H1 (cell line): ENCODE results near the gene ATG5. TPM values are rescaled to one million over a fixed set of nuclear protein-coding genes. Genes with fewer than 3 reads are reported as not detected.
"Not testable (repeated sequence)": the region's sequence is repeated elsewhere in the genome, so short reads cannot be mapped to it uniquely, and the experiment has no call there.

Experiments
- CTCF ChIA-PET: fragments of 300-600 bp; sonication (Branson Sonifier 250); formaldehyde crosslinking; loops from one replicate; lab custom pipeline; 2021; ENCODE audit not compliant: partially characterized antibody; lab: Charles Lee
- POLR2A ChIA-PET: fragments of 300-600 bp; sonication (Branson Sonifier 250); formaldehyde crosslinking; loops from one replicate; lab custom pipeline; 2021; ENCODE audit warnings: inconsistent platforms; ENCODE audit not compliant: partially characterized antibody; lab: Charles Lee
- DNase-seq, 2 experiments: peaks; one replicate each; pipeline versions ENCODE4 v3.0.0 to v3.0.0-alpha.2; 2010 to 2022; ENCODE audit warnings: low spot score in 2 of 2, low read depth in 1 of 2, mixed read lengths in 1 of 2
- FAIRE-seq: peaks from 2 replicates; lab custom pipeline; 2011; peaks lifted over from hg19 to GRCh38; lab: Jason Lieb, UNC
- H2AFZ ChIP-seq: 2 replicates; pipeline ENCODE4 v1.8.1; 2012; ENCODE audit warnings: low read length, inconsistent platforms
- H2AK5ac ChIP-seq: 2 replicates; pipeline ENCODE4 v1.6.1; 2013; ENCODE audit warnings: low read depth, low read length
- H2BK120ac ChIP-seq: replicated peaks from 2 replicates; pipeline ENCODE3; 2013; ENCODE audit warnings: low read depth, low read length, inconsistent platforms
- H2BK12ac ChIP-seq: 2 replicates; pipeline ENCODE4 v1.6.1; 2013; ENCODE audit warnings: low read depth, low read length
- H2BK15ac ChIP-seq: 2 replicates; pipeline ENCODE4 v1.6.1; 2013; ENCODE audit warnings: low read length
- H2BK20ac ChIP-seq: 2 replicates; pipeline ENCODE4 v1.6.1; 2013; ENCODE audit warnings: low read length
- H2BK5ac ChIP-seq: 2 replicates; pipeline ENCODE4 v1.6.1; 2013; ENCODE audit warnings: low read depth, low read length
- H3K14ac ChIP-seq: 2 replicates; pipeline ENCODE4 v1.6.1; 2013; ENCODE audit warnings: inconsistent platforms; ENCODE audit not compliant: insufficient read length
- H3K18ac ChIP-seq: 2 replicates; pipeline ENCODE4 v1.6.1; 2013; ENCODE audit warnings: low read length; ENCODE audit errors: extremely low read depth
- H3K23ac ChIP-seq: 2 replicates; pipeline ENCODE4 v1.6.1; 2013; ENCODE audit warnings: inconsistent platforms; ENCODE audit not compliant: insufficient read length
- H3K23me2 ChIP-seq: 2 replicates; pipeline ENCODE4 v1.6.1; 2013; ENCODE audit warnings: low read depth, low read length
- H3K27ac ChIP-seq: 2 replicates; pipeline ENCODE4 v1.6.1; 2011; ENCODE audit warnings: low read depth, low read length, inconsistent platforms
- H3K27me3 ChIP-seq, 4 experiments: replicated peaks in 1 of 4; 1 replicate in 1 of 4; 2 replicates in 3 of 4; pipeline versions ENCODE4 v1.6.1 to v1.8.1; 2011 to 2013; ENCODE audit warnings: low read length in 3 of 4, mild to moderate bottlenecking in 3 of 4, inconsistent platforms in 2 of 4, mixed read lengths in 2 of 4, moderate library complexity in 1 of 4; ENCODE audit not compliant: control insufficient read depth in 3 of 4, insufficient read depth in 3 of 4; ENCODE audit errors: extremely low read depth in 1 of 4
- H3K36me3 ChIP-seq, 4 experiments: 2 replicates each; pipeline versions ENCODE4 v1.6.1 to v1.8.1; 2011 to 2013; ENCODE audit warnings: mild to moderate bottlenecking in 4 of 4, low read length in 3 of 4, moderate library complexity in 2 of 4, control low read depth in 1 of 4, inconsistent platforms in 1 of 4; ENCODE audit not compliant: insufficient read depth in 4 of 4, control insufficient read depth in 2 of 4
- H3K4ac ChIP-seq: replicated peaks from 2 replicates; pipeline ENCODE3; 2013; ENCODE audit warnings: low read length, low read depth, mixed read lengths, inconsistent platforms; ENCODE audit not compliant: insufficient read length
- H3K4me1 ChIP-seq, 4 experiments: replicated peaks in 1 of 4; 1 replicate in 1 of 4; 2 replicates in 3 of 4; pipeline versions ENCODE4 v1.6.1 to v1.8.1; 2011 to 2013; ENCODE audit warnings: low read length in 3 of 4, inconsistent platforms in 2 of 4, mixed read lengths in 1 of 4; ENCODE audit not compliant: insufficient read depth in 4 of 4, control insufficient read depth in 3 of 4
- H3K4me2 ChIP-seq, 2 experiments: 2 replicates each; pipeline versions ENCODE4 v1.6.1 to v1.8.1; 2011 to 2013; ENCODE audit warnings: low read depth in 2 of 2, low read length in 2 of 2, control low read depth in 1 of 2, inconsistent platforms in 1 of 2, mild to moderate bottlenecking in 1 of 2; ENCODE audit not compliant: insufficient read depth in 1 of 2
- H3K4me3 ChIP-seq, 4 experiments: fragments of 200-600, 300-600 bp in 1 of 4; sonication (generic), shearing (Covaris generic), sonication (Bioruptor Twin) in 1 of 4; 2 replicates each; pipeline versions ENCODE4 v1.5.1 to v1.8.1; 2011 to 2016; ENCODE audit warnings: low read length in 4 of 4, low read depth in 3 of 4, control low read depth in 2 of 4, inconsistent platforms in 2 of 4, mild to moderate bottlenecking in 2 of 4, mixed read lengths in 1 of 4, moderate library complexity in 1 of 4; ENCODE audit not compliant: insufficient read depth in 2 of 4; ENCODE audit errors: extremely low read depth in 1 of 4
- H3K56ac ChIP-seq: replicated peaks from 2 replicates; pipeline ENCODE3; 2013; ENCODE audit warnings: low read depth, mild to moderate bottlenecking, mixed read lengths, low read length, inconsistent platforms; ENCODE audit not compliant: insufficient read length
- H3K79me1 ChIP-seq: 2 replicates; pipeline ENCODE4 v1.6.1; 2013; ENCODE audit warnings: low read depth, low read length, control low read depth
- H3K79me2 ChIP-seq, 2 experiments: 2 replicates each; pipeline versions ENCODE4 v1.6.1 to v1.8.1; 2012 to 2013; ENCODE audit warnings: low read length in 2 of 2, mild to moderate bottlenecking in 2 of 2, inconsistent platforms in 1 of 2; ENCODE audit not compliant: insufficient read depth in 2 of 2, control insufficient read depth in 1 of 2
- H3K9ac ChIP-seq, 4 experiments: replicated peaks in 1 of 4; 1 replicate in 1 of 4; 2 replicates in 3 of 4; pipeline versions ENCODE4 v1.6.1 to v1.8.1; 2011 to 2013; ENCODE audit warnings: low read depth in 3 of 4, low read length in 3 of 4, control low read depth in 2 of 4, mild to moderate bottlenecking in 2 of 4, moderate library complexity in 2 of 4, inconsistent platforms in 1 of 4; ENCODE audit errors: extremely low read depth in 1 of 4
- H3K9me3 ChIP-seq, 2 experiments: 2 replicates each; pipeline versions ENCODE4 v1.6.1 to v1.8.1; 2012 to 2013; ENCODE audit warnings: mild to moderate bottlenecking in 2 of 2, moderate library complexity in 2 of 2, control low read depth in 1 of 2, inconsistent platforms in 1 of 2, low read depth in 1 of 2, low read length in 1 of 2, mixed read lengths in 1 of 2; ENCODE audit not compliant: insufficient read depth in 2 of 2
- H4K20me1 ChIP-seq, 2 experiments: replicated peaks in 1 of 2; 2 replicates each; pipeline versions ENCODE3 to v1.8.1; 2011 to 2013; ENCODE audit warnings: inconsistent platforms in 2 of 2, low read length in 2 of 2, mild to moderate bottlenecking in 1 of 2; ENCODE audit not compliant: insufficient read depth in 2 of 2, control insufficient read depth in 1 of 2
- H4K5ac ChIP-seq: 2 replicates; pipeline ENCODE4 v1.6.1; 2013; ENCODE audit warnings: low read length, low read depth, mixed read lengths, inconsistent platforms; ENCODE audit not compliant: insufficient read length
- H4K8ac ChIP-seq: 2 replicates; pipeline ENCODE4 v1.8.0; 2013; ENCODE audit warnings: mild to moderate bottlenecking, moderate library complexity, low read length, inconsistent platforms; ENCODE audit not compliant: insufficient read depth; ENCODE audit errors: extremely low read depth
- H4K91ac ChIP-seq: replicated peaks from 2 replicates; pipeline ENCODE3; 2013; ENCODE audit warnings: low read length, mixed read lengths, inconsistent platforms; ENCODE audit not compliant: insufficient read length
- CTCF ChIP-seq, 3 experiments: IDR thresholded peaks; 1 replicate in 2 of 3; 2 replicates in 1 of 3; pipeline versions ENCODE4 v1.5.1 to v1.6.1; 2011; ENCODE audit warnings: low read length in 3 of 3, mild to moderate bottlenecking in 3 of 3, inconsistent platforms in 2 of 3, low read depth in 1 of 3, moderate library complexity in 1 of 3; ENCODE audit not compliant: insufficient read depth in 1 of 3; ENCODE audit errors: control extremely low read depth in 1 of 3
- WGBS, 2 experiments: shearing (Covaris generic) in 1 of 2; methylation state at CpG; one replicate each; pipeline versions ENCODE4 v1.1.6 to v1.1.7; 2013 to 2015; ENCODE audit warnings: low lambda C conversion rate in 2 of 2, mixed read lengths in 2 of 2, inconsistent platforms in 1 of 2, low coverage in 1 of 2, missing lambda C conversion rate in 1 of 2; ENCODE audit not compliant: insufficient replicate concordance in 2 of 2, insufficient coverage in 1 of 2, insufficient read length in 1 of 2; ENCODE audit errors: extremely low coverage in 1 of 2, missing lambda C conversion rate in 1 of 2; 5-methylcytosine and 5-hydroxymethylcytosine counted together
- polyA plus RNA-seq, 7 experiments: library from polyadenylated mRNA; depleted of rRNA in 3 of 7; stranded (reverse) in 5 of 7; unstranded in 2 of 7; fragments of >200 nt in 5 of 7; fragments of 200-250 nt in 2 of 7; gene quantifications; 1 replicate in 5 of 7; 2 replicates in 1 of 7; 4 replicates in 1 of 7; pipeline versions ENCODE4 v1.2.1 to v1.2.3, GENCODE V29; 2011 to 2013; ENCODE audit warnings: missing spikeins in 2 of 7, mixed read lengths in 2 of 7
- total RNA-seq: library from RNA; stranded (reverse); fragmentation: NEBNext Ultra II Directional; extraction: Animal tissue kit (Norgen Biotek cat#: 25700); gene quantifications from 2 replicates; pipeline ENCODE4 v1.2.1, GENCODE V29; 2021

ATG5 gene
- total and polyA plus RNA-seq, 2 of the 8 experiments (the other 6 are each of a cell fraction or from before 2014, with no cell fraction given), result 18.2 to 39.0 TPM

- no peak for TF ChIP-seq CTCF (IDR thresholded peaks at IDR 0.05; ENCODE audit: control extremely low read depth in 1 of 3, insufficient read depth in 1 of 3, low read depth in 1 of 3, low read length in 3 of 3)
These were observed 55.1 kb downstream of the ATG5 start (continued) for GRCh38 chr6:106270414-106270813.

DNA sequence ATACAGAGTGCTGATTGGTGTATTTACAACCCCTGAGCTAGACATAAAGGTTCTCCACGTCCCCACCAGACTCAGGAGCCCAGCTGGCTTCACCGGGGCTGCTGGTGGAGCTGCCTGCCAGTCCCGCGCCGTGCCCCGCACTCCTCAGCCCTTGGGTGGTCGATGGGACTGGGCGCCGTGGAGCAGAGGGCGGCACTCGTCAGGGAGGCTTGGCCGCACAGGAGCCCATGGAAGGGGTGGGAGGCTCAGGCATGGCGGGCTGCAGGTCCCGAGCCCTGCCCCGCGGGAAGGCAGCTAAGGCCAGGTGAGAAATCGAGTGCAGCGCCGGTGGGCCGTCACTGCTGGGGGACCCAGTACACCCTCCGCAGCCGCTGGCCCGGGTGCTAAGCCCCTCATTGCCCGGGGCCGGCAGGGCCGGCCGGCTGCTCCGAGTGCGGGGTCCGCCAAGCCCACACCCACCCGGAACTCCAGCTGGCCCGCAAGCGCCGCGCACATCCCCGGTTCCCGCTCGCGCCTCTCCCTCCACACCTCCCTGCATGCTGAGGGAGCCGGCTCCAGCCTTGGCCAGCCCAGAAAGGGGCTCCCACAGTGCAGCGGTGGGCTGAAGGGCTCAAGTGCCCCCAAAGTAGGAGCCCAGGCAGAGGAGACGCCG, 56.2 kb downstream of the ATG5 start:
- not testable (repeated sequence) for H3K56ac ChIP-seq
- CTCF ChIA-PET, result interaction anchor here (1.8 kb wide), 1 partner anchor 13 kb away, joined by 4 read pairs; no protein-coding TSS in a partner anchor

More for the DNA sequence above, 56.2 kb downstream of the ATG5 start:
- POLR2A ChIA-PET, H3K14ac ChIP-seq, H4K8ac ChIP-seq, H2BK15ac ChIP-seq, H3K18ac ChIP-seq, H2AK5ac ChIP-seq, H3K27me3 ChIP-seq, H3K4me2 ChIP-seq, H4K5ac ChIP-seq, H4K20me1 ChIP-seq, H2BK5ac ChIP-seq, H3K4me1 ChIP-seq, H2AFZ ChIP-seq, H3K27ac ChIP-seq, H3K23me2 ChIP-seq, DNase-seq, H3K4ac ChIP-seq, H4K91ac ChIP-seq, H2BK120ac ChIP-seq, FAIRE-seq, H3K23ac ChIP-seq, H3K9ac ChIP-seq, H3K9me3 ChIP-seq, H2BK20ac ChIP-seq, H3K79me1 ChIP-seq, H3K4me3 ChIP-seq, H2BK12ac ChIP-seq: not testable (repeated sequence)
- H3K36me3 ChIP-seq, result peaks cover 0 to 12% (median 0%) of the 10 kb centered on the region in 4 experiments; a peak in 2 of 8 replicates
- H3K79me2 ChIP-seq, result peaks cover 3 to 75% of the 10 kb centered on the region in 2 experiments; a peak in 3 of 4 replicates
- 95% methylated on average over 38 of the region's 43 CpGs; no CpG with 5 or more reads in 1 of the 2 experiments for whole genome bisulfite sequencing, 2 experiments
